ENCODE data around the gene EMC6.
A peak's percentile ranks its signal among the peaks of the same experiment; 100 is the strongest.

Gene EMC6

GRCh38 chr17:3658784-3659449 is 9.7 kb upstream of the EMC6 start:
- DNase-seq (ENCODE audit: low read depth, low spot score): no peak
- H3K9me3 ChIP-seq (ENCODE audit: low read depth, low read length): no peaks in the 10 kb centered on the region
- TF ChIP-seq EZH2 (IDR thresholded peaks at IDR 0.05) (no peak), POLR2AphosphoS5 (IDR thresholded peaks at IDR 0.05; ENCODE audit: borderline replicate concordance, low read depth, low read length) (no peak), FOXP2 (optimal IDR thresholded peaks at IDR 0.05; ENCODE audit: control extremely low read depth, extremely low read length, insufficient read depth) (no peak)
- H3K4me3 ChIP-seq: no peak overlapping the region
- H3K27ac ChIP-seq: no peak overlapping the region
- H3K9ac ChIP-seq (ENCODE audit: insufficient read length): no peak overlapping the region
- peaks cover 5% of the 10 kb centered on the region; the same call in 1 of the 2 replicates for H3K36me3 ChIP-seq (ENCODE audit: insufficient read depth, low read length)

- no peak overlapping the region for H3K9ac ChIP-seq (ENCODE audit: insufficient read length)
- H3K36me3 ChIP-seq (ENCODE audit: insufficient read depth, low read length): peaks cover 9% of the 10 kb centered on the region; the same call in 1 of the 2 replicates
- no peak for DNase-seq (ENCODE audit: low read depth, low spot score)
- H3K9me3 ChIP-seq (ENCODE audit: low read depth, low read length): no peaks in the 10 kb centered on the region
- no peak overlapping the region for H3K4me3 ChIP-seq
- TF ChIP-seq POLR2AphosphoS5 (IDR thresholded peaks at IDR 0.05; ENCODE audit: borderline replicate concordance, low read depth, low read length): no peak
- no peak for TF ChIP-seq EZH2 (IDR thresholded peaks at IDR 0.05)
- TF ChIP-seq FOXP2 (optimal IDR thresholded peaks at IDR 0.05; ENCODE audit: control extremely low read depth, extremely low read length, insufficient read depth): no peak
- H3K27ac ChIP-seq: 0 out of 2 replicates have a peak overlapping the region, but pooled peaks have one; percentile 31
Observed at GRCh38 chr17:3659541-3660111, 9.0 kb upstream of the EMC6 start.

DNA sequence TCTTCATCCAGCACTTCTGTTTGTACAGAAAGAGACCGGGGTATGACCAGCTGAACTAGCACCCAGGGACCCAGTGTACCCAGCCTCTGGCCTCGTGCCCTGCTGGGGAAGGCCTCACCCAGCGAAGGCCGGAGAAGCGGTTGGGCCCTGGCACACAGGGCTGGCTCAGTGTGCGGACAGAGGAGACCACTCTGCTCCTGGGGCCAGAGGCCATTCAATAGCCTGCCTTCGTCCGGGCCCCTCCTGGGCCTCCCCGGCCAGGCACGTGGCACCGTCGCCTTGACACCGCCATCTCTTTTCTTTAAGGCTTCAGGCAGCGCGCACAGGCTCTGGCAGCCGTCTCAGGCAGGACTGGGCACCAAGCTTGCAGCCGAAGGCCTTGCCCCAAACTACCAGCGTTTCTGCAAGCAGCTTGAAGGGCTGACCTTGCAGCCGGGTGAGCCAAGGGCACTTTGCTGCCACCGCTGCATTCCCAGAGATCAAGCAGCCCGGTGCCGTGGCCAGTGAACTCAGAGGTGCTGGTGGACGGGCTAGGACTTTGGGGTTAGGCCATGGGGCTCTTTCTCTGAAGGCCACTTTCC is 8.2 kb upstream of the EMC6 start:
- Histone ChIP-seq H3K9ac (ENCODE audit: insufficient read length) (peak overlapping the region; percentile 29), H3K36me3 (ENCODE audit: insufficient read depth, low read length) (peaks cover 9% of the 10 kb centered on the region; the same call in 1 of the 2 replicates), H3K9me3 (ENCODE audit: low read depth, low read length) (no peaks in the 10 kb centered on the region), H3K4me3 (0 out of 2 replicates have a peak overlapping the region, but pooled peaks have one; percentile 27), H3K27ac (peak overlapping the region; percentile 71)
- TF ChIP-seq FOXP2 (optimal IDR thresholded peaks at IDR 0.05; ENCODE audit: control extremely low read depth, extremely low read length, insufficient read depth) (no peak), EZH2 (IDR thresholded peaks at IDR 0.05) (no peak), POLR2AphosphoS5 (IDR thresholded peaks at IDR 0.05; ENCODE audit: borderline replicate concordance, low read depth, low read length) (no peak)
- DNase-seq (ENCODE audit: low read depth, low spot score): no peak

- no peak for DNase-seq (ENCODE audit: low read depth, low spot score)
- TF ChIP-seq EZH2 (IDR thresholded peaks at IDR 0.05): no peak
- TF ChIP-seq FOXP2 (optimal IDR thresholded peaks at IDR 0.05; ENCODE audit: control extremely low read depth, extremely low read length, insufficient read depth): no peak
- TF ChIP-seq POLR2AphosphoS5 (IDR thresholded peaks at IDR 0.05; ENCODE audit: borderline replicate concordance, low read depth, low read length): no peak
- no peaks in the 10 kb centered on the region for H3K9me3 ChIP-seq (ENCODE audit: low read depth, low read length)
- no peak overlapping the region for H3K9ac ChIP-seq (ENCODE audit: insufficient read length)
- H3K36me3 ChIP-seq (ENCODE audit: insufficient read depth, low read length): peaks cover 12% of the 10 kb centered on the region; the same call in 1 of the 2 replicates
- no peak overlapping the region for H3K4me3 ChIP-seq
- H3K27ac ChIP-seq: no peak overlapping the region
Observed at GRCh38 chr17:3663102-3664011, 5.3 kb upstream of the EMC6 start.

GRCh38 chr17:3665834-3666233 is 2.8 kb upstream of the EMC6 start:
- no peak for DNase-seq (ENCODE audit: low read depth, low spot score)
- Histone ChIP-seq H3K9ac (ENCODE audit: insufficient read length) (no peak overlapping the region), H3K27ac (no peak overlapping the region), H3K4me3 (no peak overlapping the region), H3K9me3 (ENCODE audit: low read depth, low read length) (no peaks in the 10 kb centered on the region), H3K36me3 (ENCODE audit: insufficient read depth, low read length) (peaks cover 12% of the 10 kb centered on the region; the same call in 1 of the 2 replicates)
- TF ChIP-seq FOXP2 (optimal IDR thresholded peaks at IDR 0.05; ENCODE audit: control extremely low read depth, extremely low read length, insufficient read depth): no peak
- TF ChIP-seq EZH2 (IDR thresholded peaks at IDR 0.05): no peak
- no peak for TF ChIP-seq POLR2AphosphoS5 (IDR thresholded peaks at IDR 0.05; ENCODE audit: borderline replicate concordance, low read depth, low read length)

DNA sequence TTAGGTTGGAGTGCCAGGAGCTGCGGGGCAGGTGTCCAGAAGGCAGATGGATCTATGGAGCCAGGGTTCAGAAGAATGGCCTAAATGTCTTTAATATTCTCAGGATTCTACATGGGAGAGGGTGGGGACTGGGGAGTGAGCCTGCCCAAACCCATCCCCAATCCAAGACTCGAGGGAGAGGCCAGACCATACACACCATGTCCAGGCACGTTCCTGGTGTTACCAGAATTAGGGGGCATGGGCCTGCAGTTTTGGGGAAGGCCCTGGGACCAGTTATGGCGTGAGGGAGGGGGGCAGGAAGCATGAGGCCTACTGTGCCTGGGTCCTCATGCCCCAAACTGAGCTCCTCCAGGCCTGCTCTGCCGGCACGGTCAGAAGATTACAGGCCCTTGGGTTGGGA is 2.1 kb upstream of the EMC6 start:
- DNase-seq (ENCODE audit: low read depth, low spot score): no peak
- no peak for TF ChIP-seq EZH2 (IDR thresholded peaks at IDR 0.05)
- TF ChIP-seq FOXP2 (optimal IDR thresholded peaks at IDR 0.05; ENCODE audit: control extremely low read depth, extremely low read length, insufficient read depth): no peak
- no peak for TF ChIP-seq POLR2AphosphoS5 (IDR thresholded peaks at IDR 0.05; ENCODE audit: borderline replicate concordance, low read depth, low read length)
- Histone ChIP-seq H3K36me3 (ENCODE audit: insufficient read depth, low read length) (peaks cover 12% of the 10 kb centered on the region; the same call in 1 of the 2 replicates), H3K27ac (no peak overlapping the region), H3K9ac (ENCODE audit: insufficient read length) (no peak overlapping the region), H3K9me3 (ENCODE audit: low read depth, low read length) (no peaks in the 10 kb centered on the region), H3K4me3 (no peak overlapping the region)

GRCh38 chr17:3667366-3668278 is 990 bp upstream of the EMC6 start:
- peak overlapping the region; percentile 93 for H3K9ac ChIP-seq (ENCODE audit: insufficient read length)
- peak overlapping the region; percentile 99 for H3K4me3 ChIP-seq
- DNase-seq (ENCODE audit: low read depth, low spot score): no peak

More at GRCh38 chr17:3667366-3668278, 990 bp upstream of the EMC6 start:
- H3K36me3 ChIP-seq (ENCODE audit: insufficient read depth, low read length): peaks cover 12% of the 10 kb centered on the region; the same call in 1 of the 2 replicates
- peak overlapping the region; percentile 88 for H3K27ac ChIP-seq
- TF ChIP-seq POLR2AphosphoS5 (IDR thresholded peaks at IDR 0.05; ENCODE audit: borderline replicate concordance, low read depth, low read length) (no peak), FOXP2 (optimal IDR thresholded peaks at IDR 0.05; ENCODE audit: control extremely low read depth, extremely low read length, insufficient read depth) (no peak), EZH2 (IDR thresholded peaks at IDR 0.05) (no peak)
- no peaks in the 10 kb centered on the region for H3K9me3 ChIP-seq (ENCODE audit: low read depth, low read length)
